ENCODE measurements around the gene SSH2.

Gene SSH2

GRCh38 chr17:29716566-29716965 is 213.5 kb downstream of the SSH2 start:
- H3K27ac ChIP-seq: no peak overlapping the region
- DNase-seq (ENCODE audit: low read depth, low spot score): no peak

- no peak overlapping the region for H3K27ac ChIP-seq
- no peak for DNase-seq (ENCODE audit: low read depth, low spot score)
These were observed 214.3 kb downstream of the SSH2 start for GRCh38 chr17:29715680-29716079.

- DNase-seq (ENCODE audit: low read depth, low spot score): no peak
- no peak overlapping the region for H3K27ac ChIP-seq
These were observed 215.9 kb downstream of the SSH2 start for GRCh38 chr17:29714146-29714545.

- no peak overlapping the region for H3K27ac ChIP-seq
These were observed 216.4 kb downstream of the SSH2 start for GRCh38 chr17:29713626-29714025.

GRCh38 chr17:29711588-29712385 is 218.2 kb downstream of the SSH2 start:
- H3K27ac ChIP-seq: peak overlapping the region; percentile 36
- no peak for DNase-seq (ENCODE audit: low read depth, low spot score)

More at GRCh38 chr17:29713626-29714025, 216.4 kb downstream of the SSH2 start:
- no peak for DNase-seq (ENCODE audit: low read depth, low spot score)

GRCh38 chr17:29710891-29711418 is 219.1 kb downstream of the SSH2 start:
- peak; percentile 86 for DNase-seq (ENCODE audit: low read depth, low spot score)
- H3K27ac ChIP-seq: peak overlapping the region; percentile 36

- no peak for DNase-seq (ENCODE audit: low read depth, low spot score)
- peak overlapping the region; percentile 36 for H3K27ac ChIP-seq
These were observed 219.5 kb downstream of the SSH2 start for GRCh38 chr17:29710520-29710884.

GRCh38 chr17:29709866-29710519 is 220.0 kb downstream of the SSH2 start:
- H3K27ac ChIP-seq: peak overlapping the region; percentile 36
- DNase-seq (ENCODE audit: low read depth, low spot score): no peak

- no peak overlapping the region for H3K27ac ChIP-seq
- DNase-seq (ENCODE audit: low read depth, low spot score): no peak
These were observed 222.8 kb downstream of the SSH2 start for GRCh38 chr17:29707212-29707571.

- no peak overlapping the region for H3K27ac ChIP-seq
- no peak for DNase-seq (ENCODE audit: low read depth, low spot score)
These were observed 224.0 kb downstream of the SSH2 start for GRCh38 chr17:29706045-29706431.

- no peak overlapping the region for H3K27ac ChIP-seq
- no peak for DNase-seq (ENCODE audit: low read depth, low spot score)
These were observed 224.6 kb downstream of the SSH2 start for GRCh38 chr17:29705386-29705785.

- no peak for DNase-seq (ENCODE audit: low read depth, low spot score)
- H3K27ac ChIP-seq: no peak overlapping the region
These were observed 230.7 kb downstream of the SSH2 start for GRCh38 chr17:29699283-29699682.

GRCh38 chr17:29698837-29699236 is 231.2 kb downstream of the SSH2 start:
- DNase-seq (ENCODE audit: low read depth, low spot score): no peak
- H3K27ac ChIP-seq: no peak overlapping the region

GRCh38 chr17:29698019-29698777 is 231.8 kb downstream of the SSH2 start:
- H3K27ac ChIP-seq: no peak overlapping the region
- no peak for DNase-seq (ENCODE audit: low read depth, low spot score)

GRCh38 chr17:29697371-29697770 is 232.7 kb downstream of the SSH2 start:
- no peak overlapping the region for H3K27ac ChIP-seq
- DNase-seq (ENCODE audit: low read depth, low spot score): no peak

GRCh38 chr17:29694918-29695563 is 235.0 kb downstream of the SSH2 start:
- no peak overlapping the region for H3K27ac ChIP-seq
- no peak for DNase-seq (ENCODE audit: low read depth, low spot score)

- DNase-seq (ENCODE audit: low read depth, low spot score): no peak
These were observed 236.3 kb downstream of the SSH2 start for GRCh38 chr17:29693751-29694150.

GRCh38 chr17:29687596-29687995 is 242.4 kb downstream of the SSH2 start:
- DNase-seq (ENCODE audit: low read depth, low spot score): no peak
- H3K27ac ChIP-seq: no peak overlapping the region

More at GRCh38 chr17:29693751-29694150, 236.3 kb downstream of the SSH2 start:
- H3K27ac ChIP-seq: no peak overlapping the region

GRCh38 chr17:29686993-29687590 is 242.9 kb downstream of the SSH2 start:
- no peak for DNase-seq (ENCODE audit: low read depth, low spot score)
- H3K27ac ChIP-seq: no peak overlapping the region

GRCh38 chr17:29683481-29683880 is 246.5 kb downstream of the SSH2 start:
- DNase-seq (ENCODE audit: low read depth, low spot score): no peak
- H3K27ac ChIP-seq: no peak overlapping the region

Measured in epithelial cell of prostate (primary cell).